AG09309 (cell line): Measurements from ENCODE around the gene COG1.

ENCODE experiments used
- DNase-seq: peaks from one replicate; pipeline ENCODE4 v3.0.0-alpha.2; 2010; ENCODE audit warnings: low read depth
- H3K4me3 ChIP-seq: 2 replicates; pipeline ENCODE4 v1.5.1; 2011; ENCODE audit warnings: mild to moderate bottlenecking, low read depth, low read length, moderate library complexity; ENCODE audit not compliant: control insufficient read depth
- TF ChIP-seq, protein P1 (sequence below): IDR thresholded peaks from 2 replicates; pipeline ENCODE4 v1.5.1; 2011; ENCODE audit warnings: mild to moderate bottlenecking, low read depth, low read length, inconsistent platforms; ENCODE audit not compliant: insufficient read depth, control insufficient read depth; ENCODE audit errors: missing control alignments

Gene COG1

DNA sequence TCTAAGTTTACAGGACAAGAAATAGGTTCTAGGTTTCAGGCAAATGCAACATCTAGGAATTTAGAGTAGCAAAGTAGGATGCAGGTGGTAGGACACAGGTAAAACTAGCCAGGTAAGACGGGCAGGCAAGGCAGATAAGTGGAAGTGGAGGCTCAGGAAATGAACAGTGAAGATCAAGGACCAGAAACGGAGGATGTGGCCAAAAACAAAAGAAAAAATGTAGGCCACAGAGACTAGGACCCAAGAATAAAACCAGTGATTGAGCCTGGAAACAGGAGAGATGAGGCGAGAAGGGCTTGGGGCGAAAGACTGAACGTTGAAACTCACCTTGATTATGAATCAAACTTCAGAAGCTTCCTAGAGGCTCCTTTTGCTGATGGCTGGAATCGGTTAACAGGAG is 44.9 kb downstream of the COG1 start:
- TF ChIP-seq, protein P1, sequence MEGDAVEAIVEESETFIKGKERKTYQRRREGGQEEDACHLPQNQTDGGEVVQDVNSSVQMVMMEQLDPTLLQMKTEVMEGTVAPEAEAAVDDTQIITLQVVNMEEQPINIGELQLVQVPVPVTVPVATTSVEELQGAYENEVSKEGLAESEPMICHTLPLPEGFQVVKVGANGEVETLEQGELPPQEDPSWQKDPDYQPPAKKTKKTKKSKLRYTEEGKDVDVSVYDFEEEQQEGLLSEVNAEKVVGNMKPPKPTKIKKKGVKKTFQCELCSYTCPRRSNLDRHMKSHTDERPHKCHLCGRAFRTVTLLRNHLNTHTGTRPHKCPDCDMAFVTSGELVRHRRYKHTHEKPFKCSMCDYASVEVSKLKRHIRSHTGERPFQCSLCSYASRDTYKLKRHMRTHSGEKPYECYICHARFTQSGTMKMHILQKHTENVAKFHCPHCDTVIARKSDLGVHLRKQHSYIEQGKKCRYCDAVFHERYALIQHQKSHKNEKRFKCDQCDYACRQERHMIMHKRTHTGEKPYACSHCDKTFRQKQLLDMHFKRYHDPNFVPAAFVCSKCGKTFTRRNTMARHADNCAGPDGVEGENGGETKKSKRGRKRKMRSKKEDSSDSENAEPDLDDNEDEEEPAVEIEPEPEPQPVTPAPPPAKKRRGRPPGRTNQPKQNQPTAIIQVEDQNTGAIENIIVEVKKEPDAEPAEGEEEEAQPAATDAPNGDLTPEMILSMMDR = no peak
- H3K4me3 ChIP-seq = no peak overlapping the region

DNA sequence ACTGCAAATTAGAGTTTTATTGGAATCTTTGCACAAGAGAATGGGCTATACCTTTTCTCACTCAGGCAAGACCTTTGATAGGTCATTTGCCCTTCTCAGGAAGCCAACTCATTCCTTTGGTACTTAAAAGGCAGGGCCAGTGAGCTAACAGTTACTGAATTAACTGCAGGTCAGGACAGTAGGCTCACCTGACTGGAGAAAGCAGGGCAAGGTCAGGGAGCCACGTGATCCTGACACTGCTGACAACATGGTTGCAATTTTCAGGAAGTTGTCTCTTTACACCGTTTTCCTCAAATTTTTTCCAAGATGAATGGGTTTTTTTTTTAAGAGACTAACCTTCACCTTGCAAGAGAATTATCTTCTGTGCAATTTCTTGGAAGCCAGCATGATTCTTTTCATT is 47.7 kb downstream of the COG1 start:
- no peak overlapping the region for H3K4me3 ChIP-seq
- DNase-seq = no peak
- TF ChIP-seq, protein P1 = no peak

More for the DNA sequence above, 44.9 kb downstream of the COG1 start:
- no peak for DNase-seq

DNA sequence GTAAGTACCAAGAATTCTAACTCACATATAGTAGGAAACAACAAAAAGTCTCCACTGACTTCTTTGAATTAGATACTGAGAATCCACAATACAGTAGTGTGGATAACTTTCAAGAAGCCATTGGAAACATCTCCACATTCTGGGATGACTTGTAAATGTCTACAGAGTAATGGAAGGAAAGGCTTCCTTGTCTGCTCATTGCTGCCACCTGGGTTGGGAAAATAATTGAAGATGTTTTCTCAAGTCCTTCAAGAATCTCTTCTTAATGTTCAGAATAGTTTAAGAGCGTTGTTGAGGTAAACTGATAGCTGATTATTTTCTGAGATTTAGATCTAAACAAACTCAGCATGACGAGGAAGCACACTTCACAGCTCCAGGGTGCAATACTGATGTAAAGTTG is 54.9 kb downstream of the COG1 start:
- TF ChIP-seq, protein P1 = peak; percentile 34
- no peak for DNase-seq
- H3K4me3 ChIP-seq = no peak overlapping the region

DNA sequence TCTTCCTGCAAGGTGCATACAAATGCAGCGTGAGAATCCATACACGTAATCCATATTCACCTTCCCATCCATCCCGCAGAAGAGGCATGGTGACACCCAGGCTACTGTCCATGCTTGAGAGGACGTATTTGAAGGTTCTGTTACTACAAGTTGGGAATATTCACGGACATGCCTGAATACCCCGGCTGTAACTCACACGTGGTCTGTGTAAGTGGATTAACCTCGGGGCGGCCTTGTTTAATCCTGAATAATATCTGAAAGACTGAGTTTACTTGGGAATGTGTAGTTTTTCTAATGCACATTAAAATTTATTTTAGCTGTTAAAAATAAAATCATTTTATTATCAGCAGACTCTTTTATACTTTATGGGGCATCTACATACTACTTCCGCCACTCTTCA is 55.7 kb downstream of the COG1 start:
- no peak overlapping the region for H3K4me3 ChIP-seq
- TF ChIP-seq, protein P1 = no peak
- no peak for DNase-seq

DNA sequence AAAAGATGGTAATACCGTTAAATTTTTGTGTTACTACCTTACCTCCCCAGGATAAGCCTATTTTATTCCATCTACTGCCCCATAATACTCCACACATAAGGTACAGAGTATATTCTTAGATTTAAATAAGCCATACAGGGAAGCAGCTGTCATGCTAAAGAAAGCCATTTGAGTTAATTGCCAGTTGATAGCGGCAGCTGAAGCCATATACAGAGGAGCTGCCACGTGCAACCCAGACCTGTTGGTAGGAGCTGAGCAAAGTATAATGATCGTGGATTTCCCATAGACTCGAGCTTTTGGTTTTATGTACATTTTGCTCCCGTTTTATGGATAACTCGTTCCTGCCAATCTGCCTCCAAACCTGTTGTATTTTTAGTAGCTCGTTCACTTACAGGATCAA is 56.8 kb downstream of the COG1 start:
- no peak overlapping the region for H3K4me3 ChIP-seq
- no peak for DNase-seq

DNA sequence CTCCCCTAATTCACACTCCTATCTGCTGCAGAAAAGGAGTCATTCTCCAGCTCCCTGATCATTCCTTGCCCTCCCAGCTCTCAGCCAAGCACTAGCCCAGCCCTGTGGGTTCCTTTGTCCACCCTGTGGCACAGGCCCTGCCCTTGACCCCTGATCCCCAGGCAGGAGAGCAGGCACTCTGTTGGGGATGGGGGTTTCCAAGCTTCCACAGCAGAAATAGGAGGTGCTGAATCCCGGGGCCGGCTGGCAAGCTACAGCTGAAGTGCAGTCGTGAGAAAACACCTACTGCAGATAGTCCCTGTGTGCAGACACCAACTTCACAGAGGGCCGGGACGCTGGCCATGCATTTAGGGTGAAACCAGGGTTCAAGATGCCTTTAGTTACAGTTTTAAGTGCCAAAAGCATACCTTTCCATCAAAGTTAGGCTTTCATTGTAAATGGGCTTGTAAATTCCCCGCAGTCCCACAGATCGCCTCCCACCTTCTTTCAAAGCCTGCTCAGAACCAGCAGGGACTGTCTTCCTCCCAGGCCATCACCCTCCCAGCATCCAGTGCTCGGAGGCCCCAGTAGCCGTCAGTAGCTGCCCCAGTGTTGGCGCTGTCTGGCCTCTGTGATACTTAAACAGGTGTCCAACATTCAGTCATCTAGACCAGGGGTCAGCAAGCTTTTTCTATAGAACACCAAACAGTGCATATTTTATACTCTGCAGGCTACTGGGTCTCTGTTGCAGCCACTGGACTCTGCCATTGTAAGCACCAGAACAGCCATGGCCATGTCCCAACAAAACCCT is 58.2 kb downstream of the COG1 start:
- no peak overlapping the region for H3K4me3 ChIP-seq
- no peak for DNase-seq
- TF ChIP-seq, protein P1 = no peak

More for the DNA sequence above, 56.8 kb downstream of the COG1 start:
- TF ChIP-seq, protein P1 = no peak
